GM15510 (cell line): ENCODE results near the gene ZDHHC11B.
"Not testable (repeated sequence)": the region's sequence is repeated elsewhere in the genome, so short reads cannot be mapped to it uniquely, and the experiment has no call there.

ENCODE experiments used
- POLR2A ChIP-seq: IDR thresholded peaks from 3 replicates; pipeline ENCODE4 v1.6.1; 2011; ENCODE audit warnings: borderline replicate concordance; ENCODE audit not compliant: insufficient read length; ENCODE audit errors: extremely low read depth

ZDHHC11B gene, protein sequence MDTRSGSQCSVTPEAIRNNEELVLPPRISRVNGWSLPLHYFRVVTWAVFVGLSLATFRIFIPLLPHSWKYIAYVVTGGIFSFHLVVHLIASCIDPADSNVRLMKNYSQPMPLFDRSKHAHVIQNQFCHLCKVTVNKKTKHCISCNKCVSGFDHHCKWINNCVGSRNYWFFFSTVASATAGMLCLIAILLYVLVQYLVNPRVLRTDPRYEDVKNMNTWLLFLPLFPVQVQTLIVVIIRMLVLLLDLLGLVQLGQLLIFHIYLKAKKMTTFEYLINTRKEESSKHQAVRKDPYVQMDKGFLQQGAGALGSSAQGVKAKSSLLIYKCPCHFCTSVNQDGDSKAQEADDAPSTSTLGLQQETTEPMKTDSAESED

GRCh38 chr5:784428-785177 lies at the start of gene ZDHHC11B:
ZDHHC11B (minus strand) TSS chr5:784729; CDS start chr5:766919, 17,810 bp downstream.
- TF ChIP-seq POLR2A: not testable (repeated sequence)

DNA sequence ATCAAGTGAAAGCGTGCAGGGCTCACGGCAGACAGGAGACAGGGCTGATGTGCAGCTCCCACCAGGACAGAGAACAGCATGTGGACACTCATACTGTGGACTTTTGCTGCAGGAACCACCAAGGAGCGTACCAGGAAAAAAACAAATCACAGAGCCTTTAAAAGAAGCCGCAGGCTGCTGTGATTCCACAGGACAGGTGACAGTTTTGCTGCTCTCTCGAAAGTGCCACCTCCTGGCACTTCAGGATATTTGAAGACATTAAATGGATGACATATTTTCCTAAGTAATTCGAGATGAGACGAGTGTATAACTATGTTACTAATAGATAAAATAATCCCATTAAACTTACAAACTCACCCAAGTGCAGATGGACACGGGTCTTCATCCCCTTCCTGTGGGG lies 37.0 kb upstream of the ZDHHC11B start:
- TF ChIP-seq POLR2A: no peak

DNA sequence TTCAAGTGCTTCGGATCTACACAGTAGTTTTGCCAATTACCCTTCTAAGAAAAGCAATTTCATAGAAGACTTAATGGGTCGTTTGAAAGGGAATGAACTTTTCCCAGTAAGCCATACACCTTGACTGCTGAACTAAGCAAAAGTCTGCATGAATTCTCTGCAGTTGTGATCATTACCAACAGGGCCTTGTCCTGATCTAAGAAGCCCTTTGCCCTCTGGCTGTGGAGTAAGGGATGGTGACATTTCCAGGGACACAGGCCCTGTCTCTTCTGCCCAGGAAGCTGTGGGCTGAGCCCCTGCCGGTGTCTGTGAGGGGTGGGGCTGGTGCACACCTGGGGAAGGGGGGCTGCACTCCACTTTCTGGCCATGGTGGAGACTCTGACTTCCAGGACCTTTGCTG lies 35.7 kb upstream of the ZDHHC11B start:
- TF ChIP-seq POLR2A: no peak

DNA sequence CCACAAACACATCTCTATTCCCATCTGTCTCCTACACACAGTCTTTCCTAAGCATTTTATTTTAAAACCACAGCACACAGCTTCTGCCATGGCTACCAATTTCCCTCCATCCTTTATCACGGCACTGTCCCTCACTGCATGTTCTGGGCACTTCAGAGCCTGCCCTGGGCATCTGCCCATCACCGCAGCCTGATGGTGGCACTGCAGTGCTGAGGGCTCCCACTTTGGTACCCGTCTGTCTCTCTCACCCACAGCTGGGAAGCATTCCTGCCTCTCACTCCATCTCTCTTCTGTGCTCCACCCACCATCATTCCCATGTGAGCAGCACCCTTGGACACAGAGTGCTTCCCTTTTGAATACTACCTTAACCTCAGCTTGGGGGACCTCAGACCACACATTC lies 34.5 kb upstream of the ZDHHC11B start:
- TF ChIP-seq POLR2A: no peak

DNA sequence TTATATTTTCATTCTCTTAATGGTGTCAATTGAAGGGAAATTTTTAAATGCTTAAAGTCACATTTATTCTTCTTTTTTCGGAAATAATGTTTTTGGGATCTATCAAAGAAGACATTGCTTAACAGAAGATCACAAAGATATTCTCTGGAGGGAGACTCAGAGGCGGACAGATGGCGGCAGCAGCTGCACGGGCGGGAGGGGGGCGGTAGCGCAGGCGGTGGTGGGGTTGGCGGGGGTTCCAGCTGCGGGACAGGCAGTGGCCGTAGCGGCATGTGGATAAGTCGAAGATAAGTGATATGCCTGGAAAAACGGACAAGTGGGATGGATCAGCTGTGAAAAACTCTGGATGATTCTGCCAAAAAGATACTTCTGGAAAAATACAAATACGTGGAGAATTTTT lies 31.6 kb upstream of the ZDHHC11B start:
- no peak for TF ChIP-seq POLR2A

- no peak for TF ChIP-seq POLR2A
Measured at GRCh38 chr5:815449-815848, 30.9 kb upstream of the ZDHHC11B start.

DNA sequence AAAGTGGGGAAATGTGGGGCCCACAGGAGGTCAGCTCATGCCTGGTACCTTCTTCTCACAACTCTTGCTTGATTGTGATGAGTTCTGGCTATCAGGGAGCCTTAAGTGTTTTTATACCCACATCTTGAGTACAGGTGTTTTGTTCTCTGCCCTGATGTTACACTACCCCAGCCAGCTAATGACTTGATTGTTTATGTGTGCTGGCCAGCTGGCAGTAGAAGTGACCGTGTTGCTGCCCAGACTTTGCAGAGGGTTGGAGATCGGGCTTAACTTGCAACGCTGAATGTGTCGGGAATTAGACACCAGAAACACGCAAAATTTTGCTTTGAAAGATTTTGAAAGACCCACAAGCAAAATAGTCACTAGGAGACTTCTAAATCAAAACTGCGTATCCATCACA lies 16.9 kb upstream of the ZDHHC11B start:
- no peak for TF ChIP-seq POLR2A

GRCh38 chr5:777756-778161 lies 6.8 kb downstream of the ZDHHC11B start:
- no peak for TF ChIP-seq POLR2A

- TF ChIP-seq POLR2A: no peak
Measured at GRCh38 chr5:776862-777711, 7.4 kb downstream of the ZDHHC11B start.

DNA sequence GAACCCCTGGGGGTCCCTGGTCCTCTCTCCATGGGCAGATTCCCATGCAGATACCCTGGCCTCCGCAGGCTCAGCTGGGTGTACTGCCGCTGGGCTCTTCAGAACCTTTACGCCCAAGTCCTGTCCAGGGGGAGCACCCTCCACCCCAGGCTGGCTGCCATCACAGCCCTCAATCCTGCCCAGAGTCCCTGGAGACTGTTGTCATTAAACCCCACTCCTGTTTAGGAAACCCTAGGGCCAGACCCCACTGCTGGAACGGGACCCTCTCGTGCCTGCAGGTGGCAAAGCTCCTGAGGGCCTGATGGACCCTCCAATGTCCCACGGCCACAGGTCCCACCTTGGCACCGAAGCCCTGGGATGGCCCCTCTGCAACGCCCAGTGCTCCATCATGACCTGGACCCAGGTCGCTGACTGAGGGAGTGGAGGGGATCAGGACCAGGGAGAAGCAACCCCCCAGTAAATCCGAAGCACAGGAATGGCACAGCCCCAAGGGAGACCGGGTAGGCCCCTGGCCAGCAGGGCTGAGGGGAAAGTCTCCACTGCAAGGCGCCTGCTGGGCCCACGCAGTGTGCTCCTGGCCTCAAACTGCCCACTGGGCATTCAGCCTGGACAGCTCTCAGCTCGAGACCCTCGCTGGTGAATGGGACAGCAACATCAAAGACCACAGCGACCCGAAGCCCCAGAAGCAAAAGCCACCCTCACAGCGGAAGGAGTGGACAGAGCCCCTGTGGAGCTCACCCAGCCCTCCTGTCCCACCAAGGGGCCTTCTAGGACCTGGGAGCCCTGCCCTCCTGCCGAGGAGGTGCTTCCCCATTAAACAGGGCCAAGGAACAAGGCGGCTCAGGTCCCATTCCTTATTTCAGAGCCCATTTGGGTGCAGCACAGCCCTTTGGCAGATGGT lies 8.3 kb downstream of the ZDHHC11B start:
- TF ChIP-seq POLR2A: no peak

DNA sequence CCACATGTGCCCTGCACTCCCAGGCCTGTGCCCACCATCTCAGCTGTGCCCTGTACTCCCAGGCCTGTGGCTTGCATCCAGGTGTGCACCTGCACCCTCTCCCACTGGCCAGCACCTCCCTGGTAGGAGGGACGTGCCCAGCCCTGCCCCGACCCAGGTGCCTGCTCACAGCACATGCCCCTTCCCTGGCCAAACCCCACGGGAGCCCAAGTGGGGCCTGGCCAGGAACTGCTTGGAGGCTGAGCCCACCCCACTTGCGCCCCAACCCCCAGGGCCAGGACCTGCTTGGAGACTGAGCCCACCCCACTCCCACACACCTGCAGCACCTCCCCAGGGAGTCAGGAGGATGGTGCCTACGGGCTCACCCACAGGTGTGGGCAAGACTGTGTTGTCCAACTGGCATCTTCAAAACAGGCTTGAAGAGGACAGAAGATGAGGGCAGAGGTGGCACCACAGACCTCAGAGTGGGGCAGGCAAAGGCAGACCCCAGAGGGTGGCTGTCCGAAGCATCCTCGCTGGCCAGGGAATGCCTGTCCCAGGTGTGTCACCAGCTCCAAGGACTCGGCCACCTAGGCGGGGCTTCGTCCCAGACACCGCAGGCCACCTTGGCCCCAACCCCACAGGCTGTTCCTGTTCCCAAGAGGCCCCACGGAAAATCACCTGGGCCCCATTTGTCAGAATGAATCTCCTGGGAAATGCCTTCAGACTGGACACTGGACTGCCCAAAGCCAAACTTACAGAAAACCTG lies 10.8 kb downstream of the ZDHHC11B start:
- TF ChIP-seq POLR2A: no peak

- no peak for TF ChIP-seq POLR2A
Measured at GRCh38 chr5:766666-767431, 17.7 kb downstream of the ZDHHC11B start.
